Stimulated activated CD8-positive, alpha-beta memory T cell treated with anti-CD3 and anti-CD28 coated beads, Interleukin-7, amount 100 ng/mL, for 48 hours (primary cell): ENCODE measurements around the gene ENGASE.

Source experiments
- DNase-seq, 2 donors: peaks; one replicate each; pipeline ENCODE4 v3.0.0-alpha.2; 2020; ENCODE audit warnings: low read depth in 1 of 2; ENCODE audit errors: extremely low read depth in 1 of 2

The ENGASE gene

GRCh38 chr17:79113699-79114457 is 39.3 kb downstream of the ENGASE start:
- DNase-seq, result no peak

GRCh38 chr17:79114458-79115301 is 40.1 kb downstream of the ENGASE start:
- DNase-seq, result no peak

GRCh38 chr17:79115487-79115886 is 40.9 kb downstream of the ENGASE start:
- DNase-seq, result no peak

GRCh38 chr17:79116575-79117368 is 42.1 kb downstream of the ENGASE start:
- no peak for DNase-seq

- no peak for DNase-seq
Observed at GRCh38 chr17:79117905-79118487, 43.4 kb downstream of the ENGASE start.

GRCh38 chr17:79118924-79119323 is 44.3 kb downstream of the ENGASE start:
- DNase-seq, result no peak

GRCh38 chr17:79120259-79120658 is 45.6 kb downstream of the ENGASE start:
- DNase-seq, result no peak

- no peak for DNase-seq
Observed at GRCh38 chr17:79123988-79124387, 49.4 kb downstream of the ENGASE start.

- no peak for DNase-seq
Observed at GRCh38 chr17:79124513-79125209, 50.0 kb downstream of the ENGASE start.

GRCh38 chr17:79125503-79125902 is 50.9 kb downstream of the ENGASE start:
- DNase-seq, result no peak

- no peak for DNase-seq
Observed at GRCh38 chr17:79126139-79126538, 51.5 kb downstream of the ENGASE start.

GRCh38 chr17:79127534-79128135 is 53.0 kb downstream of the ENGASE start:
- DNase-seq, result no peak

- DNase-seq, result no peak
Observed at GRCh38 chr17:79129523-79129922, 54.9 kb downstream of the ENGASE start.

- DNase-seq, result no peak
Observed at GRCh38 chr17:79130536-79131273, 56.1 kb downstream of the ENGASE start.

GRCh38 chr17:79131274-79131635 is 56.6 kb downstream of the ENGASE start:
- DNase-seq, result no peak

GRCh38 chr17:79131701-79132100 is 57.1 kb downstream of the ENGASE start:
- no peak for DNase-seq

GRCh38 chr17:79132271-79133064 is 57.8 kb downstream of the ENGASE start:
- no peak for DNase-seq

- DNase-seq, result no peak
Observed at GRCh38 chr17:79133214-79133613, 58.6 kb downstream of the ENGASE start.

- no peak for DNase-seq
Observed at GRCh38 chr17:79133985-79134384, 59.4 kb downstream of the ENGASE start.
